ENCODE data around the gene MIP.

The MIP gene

GRCh38 chr12:56425193-56425592 is 29.3 kb downstream of the MIP start:
- Histone ChIP-seq H3K27me3 (ENCODE audit: control insufficient read depth, low read length) (no peaks in the 10 kb centered on the region), H4K20me1 (ENCODE audit: control insufficient read depth, insufficient read depth, low read depth, low read length) (no peaks in the 10 kb centered on the region), H3K79me2 (ENCODE audit: control insufficient read depth, low read length) (no peaks in the 10 kb centered on the region), H3K4me2 (ENCODE audit: low read length) (no peak overlapping the region), H3F3A (ENCODE audit: control insufficient read depth, insufficient read depth) (no peaks in the 10 kb centered on the region), H3K4me1 (ENCODE audit: control insufficient read depth, low read length) (no peaks in the 10 kb centered on the region), H3K9me3 (ENCODE audit: control insufficient read depth, insufficient read depth, low read length) (no peaks in the 10 kb centered on the region), H3K4me3 (ENCODE audit: low read length) (no peak overlapping the region), H3K9me2 (replicated peaks; ENCODE audit: control insufficient read depth, low read length) (no peaks in the 10 kb centered on the region), H3K27ac (ENCODE audit: low read depth, low read length) (no peak overlapping the region), H3K36me3 (ENCODE audit: control insufficient read depth, low read length) (peaks cover 88% of the 10 kb centered on the region)
- TF ChIP-seq EZH2phosphoT487 (IDR thresholded peaks at IDR 0.05; ENCODE audit: borderline replicate concordance, low read length) (no peak), CTCF (IDR thresholded peaks at IDR 0.05; ENCODE audit: low read depth, low read length, poor library complexity, severe bottlenecking) (no peak)

GRCh38 chr12:56420411-56420810 is 34.0 kb downstream of the MIP start:
- H4K20me1 ChIP-seq (ENCODE audit: control insufficient read depth, insufficient read depth, low read depth, low read length): no peaks in the 10 kb centered on the region

GRCh38 chr12:56417739-56418138 is 36.7 kb downstream of the MIP start:
- TF ChIP-seq EZH2phosphoT487 (IDR thresholded peaks at IDR 0.05; ENCODE audit: borderline replicate concordance, low read length) (no peak), CTCF (IDR thresholded peaks at IDR 0.05; ENCODE audit: low read depth, low read length, poor library complexity, severe bottlenecking) (no peak)
- Histone ChIP-seq H3K4me2 (ENCODE audit: low read length) (no peak overlapping the region), H3K9me3 (ENCODE audit: control insufficient read depth, insufficient read depth, low read length) (no peaks in the 10 kb centered on the region), H3K9me2 (replicated peaks; ENCODE audit: control insufficient read depth, low read length) (no peaks in the 10 kb centered on the region), H3K27me3 (ENCODE audit: control insufficient read depth, low read length) (no peaks in the 10 kb centered on the region), H4K20me1 (ENCODE audit: control insufficient read depth, insufficient read depth, low read depth, low read length) (no peaks in the 10 kb centered on the region), H3K4me1 (ENCODE audit: control insufficient read depth, low read length) (no peaks in the 10 kb centered on the region), H3K79me2 (ENCODE audit: control insufficient read depth, low read length) (no peaks in the 10 kb centered on the region), H3K36me3 (ENCODE audit: control insufficient read depth, low read length) (peaks cover 81% of the 10 kb centered on the region), H3F3A (ENCODE audit: control insufficient read depth, insufficient read depth) (no peaks in the 10 kb centered on the region), H3K27ac (ENCODE audit: low read depth, low read length) (no peak overlapping the region), H3K4me3 (ENCODE audit: low read length) (no peak overlapping the region)

More at GRCh38 chr12:56420411-56420810, 34.0 kb downstream of the MIP start:
- Histone ChIP-seq H3K9me3 (ENCODE audit: control insufficient read depth, insufficient read depth, low read length) (no peaks in the 10 kb centered on the region), H3K36me3 (ENCODE audit: control insufficient read depth, low read length) (peaks cover 89% of the 10 kb centered on the region), H3K4me2 (ENCODE audit: low read length) (no peak overlapping the region), H3K9me2 (replicated peaks; ENCODE audit: control insufficient read depth, low read length) (no peaks in the 10 kb centered on the region), H3K4me3 (ENCODE audit: low read length) (no peak overlapping the region), H3F3A (ENCODE audit: control insufficient read depth, insufficient read depth) (no peaks in the 10 kb centered on the region), H3K79me2 (ENCODE audit: control insufficient read depth, low read length) (no peaks in the 10 kb centered on the region), H3K27ac (ENCODE audit: low read depth, low read length) (no peak overlapping the region), H3K27me3 (ENCODE audit: control insufficient read depth, low read length) (no peaks in the 10 kb centered on the region), H3K4me1 (ENCODE audit: control insufficient read depth, low read length) (no peaks in the 10 kb centered on the region)
- TF ChIP-seq CTCF (IDR thresholded peaks at IDR 0.05; ENCODE audit: low read depth, low read length, poor library complexity, severe bottlenecking) (no peak), EZH2phosphoT487 (IDR thresholded peaks at IDR 0.05; ENCODE audit: borderline replicate concordance, low read length) (no peak)

GRCh38 chr12:56414401-56414800 is 40.1 kb downstream of the MIP start:
- TF ChIP-seq EZH2phosphoT487 (IDR thresholded peaks at IDR 0.05; ENCODE audit: borderline replicate concordance, low read length): no peak
- TF ChIP-seq CTCF (IDR thresholded peaks at IDR 0.05; ENCODE audit: low read depth, low read length, poor library complexity, severe bottlenecking): no peak
- Histone ChIP-seq H3K4me3 (ENCODE audit: low read length) (no peak overlapping the region), H3K9me3 (ENCODE audit: control insufficient read depth, insufficient read depth, low read length) (no peaks in the 10 kb centered on the region)

More at GRCh38 chr12:56414401-56414800, 40.1 kb downstream of the MIP start:
- no peaks in the 10 kb centered on the region for H3K9me2 ChIP-seq (replicated peaks; ENCODE audit: control insufficient read depth, low read length)
- no peaks in the 10 kb centered on the region for H3K27me3 ChIP-seq (ENCODE audit: control insufficient read depth, low read length)
- no peak overlapping the region for H3K4me2 ChIP-seq (ENCODE audit: low read length)
- H3K4me1 ChIP-seq (ENCODE audit: control insufficient read depth, low read length): no peaks in the 10 kb centered on the region
- H3K79me2 ChIP-seq (ENCODE audit: control insufficient read depth, low read length): no peaks in the 10 kb centered on the region
- peaks cover 52% of the 10 kb centered on the region for H3K36me3 ChIP-seq (ENCODE audit: control insufficient read depth, low read length)
- H3F3A ChIP-seq (ENCODE audit: control insufficient read depth, insufficient read depth): no peaks in the 10 kb centered on the region
- no peak overlapping the region for H3K27ac ChIP-seq (ENCODE audit: low read depth, low read length)
- no peaks in the 10 kb centered on the region for H4K20me1 ChIP-seq (ENCODE audit: control insufficient read depth, insufficient read depth, low read depth, low read length)
